ENCODE results near the gene KRI1.
"Not testable (repeated sequence)": the region's sequence is repeated elsewhere in the genome, so short reads cannot be mapped to it uniquely, and the experiment has no call there.

The KRI1 gene

DNA sequence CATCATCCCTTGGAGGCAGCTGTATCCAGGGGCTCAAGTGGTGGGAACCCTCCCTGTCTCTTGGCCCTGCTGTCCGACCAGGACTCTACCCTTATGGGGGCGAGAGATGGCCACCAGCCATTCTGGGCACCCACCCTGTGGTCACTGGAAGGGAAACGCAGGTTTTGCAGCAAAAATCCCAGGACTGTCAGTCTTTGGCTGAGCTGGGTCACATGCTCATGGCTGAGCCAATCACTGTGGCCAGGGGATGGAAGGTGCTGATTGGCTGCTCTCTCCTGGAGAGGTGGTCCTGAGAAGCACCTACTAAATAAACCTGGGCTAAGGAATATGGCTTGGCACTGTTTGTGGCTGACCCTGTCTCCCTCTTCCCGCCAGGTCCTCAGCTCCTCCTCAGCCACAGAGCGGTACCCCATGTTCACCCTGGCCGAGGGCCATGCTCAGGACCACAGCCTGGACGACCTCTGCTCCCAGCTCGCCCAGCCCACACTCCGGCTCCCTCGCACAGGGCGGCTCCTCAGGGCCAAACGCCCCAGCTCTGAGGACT lies 13.2 kb downstream of the KRI1 start:
- Histone ChIP-seq H3K4me1 (ENCODE audit: insufficient read depth, poor library complexity, severe bottlenecking) (peaks cover 28% of the 10 kb centered on the region), H3K9me3 (ENCODE audit: severe bottlenecking) (no peaks in the 10 kb centered on the region), H3K36me3 (ENCODE audit: low read depth) (peaks cover 87% of the 10 kb centered on the region), H3K27me3 (ENCODE audit: insufficient read depth, poor library complexity, severe bottlenecking) (no peaks in the 10 kb centered on the region), H3K27ac (ENCODE audit: poor library complexity, severe bottlenecking) (no peak overlapping the region), H3K4me3 (ENCODE audit: severe bottlenecking) (no peak overlapping the region)
- no peak for DNase-seq (ENCODE audit: low spot score)
- peak; percentile 46 for ATAC-seq (ENCODE audit: low read depth)
- TF ChIP-seq, protein P1, sequence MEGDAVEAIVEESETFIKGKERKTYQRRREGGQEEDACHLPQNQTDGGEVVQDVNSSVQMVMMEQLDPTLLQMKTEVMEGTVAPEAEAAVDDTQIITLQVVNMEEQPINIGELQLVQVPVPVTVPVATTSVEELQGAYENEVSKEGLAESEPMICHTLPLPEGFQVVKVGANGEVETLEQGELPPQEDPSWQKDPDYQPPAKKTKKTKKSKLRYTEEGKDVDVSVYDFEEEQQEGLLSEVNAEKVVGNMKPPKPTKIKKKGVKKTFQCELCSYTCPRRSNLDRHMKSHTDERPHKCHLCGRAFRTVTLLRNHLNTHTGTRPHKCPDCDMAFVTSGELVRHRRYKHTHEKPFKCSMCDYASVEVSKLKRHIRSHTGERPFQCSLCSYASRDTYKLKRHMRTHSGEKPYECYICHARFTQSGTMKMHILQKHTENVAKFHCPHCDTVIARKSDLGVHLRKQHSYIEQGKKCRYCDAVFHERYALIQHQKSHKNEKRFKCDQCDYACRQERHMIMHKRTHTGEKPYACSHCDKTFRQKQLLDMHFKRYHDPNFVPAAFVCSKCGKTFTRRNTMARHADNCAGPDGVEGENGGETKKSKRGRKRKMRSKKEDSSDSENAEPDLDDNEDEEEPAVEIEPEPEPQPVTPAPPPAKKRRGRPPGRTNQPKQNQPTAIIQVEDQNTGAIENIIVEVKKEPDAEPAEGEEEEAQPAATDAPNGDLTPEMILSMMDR (IDR thresholded peaks at IDR 0.05; ENCODE audit: poor library complexity, severe bottlenecking) = no peak

DNA sequence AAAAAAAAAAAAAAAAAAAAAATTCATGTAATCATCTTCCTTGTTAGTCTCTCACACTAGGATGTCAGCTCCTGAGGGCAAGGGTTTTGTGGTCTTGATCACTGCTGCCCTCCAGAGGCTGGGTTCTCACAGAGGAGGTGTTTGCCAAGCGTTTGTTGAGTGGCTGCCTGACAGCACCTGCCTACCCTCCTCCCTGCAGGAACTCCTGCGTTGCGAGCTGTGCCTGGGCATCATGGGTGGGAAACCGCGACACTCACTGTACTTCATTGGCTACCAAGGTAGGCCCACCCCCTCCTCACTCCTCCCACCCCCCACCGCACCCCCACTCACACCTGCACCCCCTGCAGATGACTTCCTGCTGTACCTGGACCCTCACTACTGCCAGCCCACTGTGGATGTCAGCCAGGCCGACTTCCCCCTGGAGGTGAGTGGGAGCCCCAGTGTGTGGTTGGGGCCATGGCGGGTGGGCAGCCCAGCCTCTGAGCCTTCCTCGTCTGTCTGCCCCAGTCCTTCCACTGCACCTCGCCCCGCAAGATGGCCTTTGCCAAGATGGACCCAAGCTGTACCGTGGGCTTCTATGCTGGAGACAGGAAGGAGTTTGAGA lies 14.0 kb downstream of the KRI1 start:
- TF ChIP-seq, protein P1 (IDR thresholded peaks at IDR 0.05; ENCODE audit: poor library complexity, severe bottlenecking) = peak; percentile 34
- no peak overlapping the region for H3K4me3 ChIP-seq (ENCODE audit: severe bottlenecking)
- DNase-seq (ENCODE audit: low spot score) = no peak
- no peaks in the 10 kb centered on the region for H3K27me3 ChIP-seq (ENCODE audit: insufficient read depth, poor library complexity, severe bottlenecking)
- no peaks in the 10 kb centered on the region for H3K9me3 ChIP-seq (ENCODE audit: severe bottlenecking)
- no peak overlapping the region for H3K27ac ChIP-seq (ENCODE audit: poor library complexity, severe bottlenecking)
- ATAC-seq (ENCODE audit: low read depth) = peak; percentile 25; the same call in 2 of the 3 replicates
- peaks cover 85% of the 10 kb centered on the region for H3K36me3 ChIP-seq (ENCODE audit: low read depth)
- H3K4me1 ChIP-seq (ENCODE audit: insufficient read depth, poor library complexity, severe bottlenecking) = peaks cover 28% of the 10 kb centered on the region

DNA sequence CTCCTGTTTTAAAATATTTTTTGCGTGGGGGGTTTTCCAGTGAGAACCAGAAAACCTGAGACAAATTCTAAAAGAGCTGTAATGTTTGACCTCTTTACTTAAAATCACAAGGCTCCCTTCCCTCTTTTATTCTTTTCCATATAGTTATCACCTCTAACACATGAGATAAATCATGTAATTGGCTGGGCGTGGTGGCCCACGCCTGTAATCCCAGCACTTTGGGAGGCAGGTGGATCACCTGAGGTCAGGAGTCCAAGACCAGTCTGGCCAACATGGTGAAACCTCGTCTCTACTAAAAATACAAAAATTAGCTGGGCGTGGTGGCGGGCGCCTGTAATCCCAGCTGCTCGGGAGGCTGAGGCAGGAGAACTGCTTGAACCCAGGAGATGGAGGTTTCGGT lies 14.8 kb downstream of the KRI1 start:
- ATAC-seq (ENCODE audit: low read depth); H3K9me3 ChIP-seq (ENCODE audit: severe bottlenecking); H3K4me3 ChIP-seq (ENCODE audit: severe bottlenecking); DNase-seq (ENCODE audit: low spot score); H3K27me3 ChIP-seq (ENCODE audit: insufficient read depth, poor library complexity, severe bottlenecking); H3K27ac ChIP-seq (ENCODE audit: poor library complexity, severe bottlenecking): not testable (repeated sequence)
- Histone ChIP-seq H3K4me1 (ENCODE audit: insufficient read depth, poor library complexity, severe bottlenecking) (peaks cover 20% of the 10 kb centered on the region), H3K36me3 (ENCODE audit: low read depth) (peaks cover 82% of the 10 kb centered on the region)

DNA sequence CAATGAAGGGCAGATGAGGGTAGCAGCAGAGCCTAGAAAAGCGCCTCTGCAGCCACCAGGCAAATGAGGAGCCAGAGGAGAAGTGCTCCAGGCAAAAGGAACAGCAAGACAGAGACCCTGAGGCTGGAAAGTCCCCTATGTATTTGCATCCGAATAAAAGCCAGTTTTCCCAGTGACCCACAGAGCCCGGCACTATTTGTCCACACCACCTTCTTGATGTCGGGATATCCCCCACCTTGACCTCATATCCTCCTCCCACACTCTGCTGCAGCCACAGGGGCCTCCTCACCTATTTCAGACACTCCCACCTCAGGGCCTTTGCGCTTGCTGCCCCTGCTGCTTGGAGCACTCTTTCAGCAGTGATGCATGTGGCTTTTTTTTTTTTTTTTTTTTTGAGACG lies 15.5 kb downstream of the KRI1 start:
- H3K4me3 ChIP-seq (ENCODE audit: severe bottlenecking) = no peak overlapping the region
- no peaks in the 10 kb centered on the region for H3K9me3 ChIP-seq (ENCODE audit: severe bottlenecking)
- ATAC-seq (ENCODE audit: low read depth) (no peak), DNase-seq (ENCODE audit: low spot score) (no peak)
- no peaks in the 10 kb centered on the region for H3K27me3 ChIP-seq (ENCODE audit: insufficient read depth, poor library complexity, severe bottlenecking)
- peaks cover 75% of the 10 kb centered on the region for H3K36me3 ChIP-seq (ENCODE audit: low read depth)
- peaks cover 14% of the 10 kb centered on the region for H3K4me1 ChIP-seq (ENCODE audit: insufficient read depth, poor library complexity, severe bottlenecking)
- no peak overlapping the region for H3K27ac ChIP-seq (ENCODE audit: poor library complexity, severe bottlenecking)
- TF ChIP-seq, protein P1 (IDR thresholded peaks at IDR 0.05; ENCODE audit: poor library complexity, severe bottlenecking) = no peak

DNA sequence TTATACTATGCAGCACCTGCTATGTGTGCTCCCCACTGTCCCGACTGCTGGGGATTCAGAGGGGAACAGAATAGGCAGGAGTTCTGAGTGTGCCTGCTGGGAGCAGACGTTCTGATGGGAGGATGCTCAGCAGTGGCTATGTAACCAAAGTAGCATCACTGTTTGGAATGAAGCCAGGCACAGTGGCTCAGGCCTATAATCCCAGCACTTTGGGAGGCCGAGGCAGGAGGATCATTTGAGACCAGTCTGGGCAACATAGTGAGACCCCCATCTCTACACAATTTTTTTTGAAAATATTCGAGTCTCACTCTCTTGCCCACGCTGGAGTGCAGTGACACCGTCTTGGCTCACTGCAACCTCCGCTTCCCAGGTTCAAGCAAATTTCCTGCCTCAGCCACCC lies 16.1 kb downstream of the KRI1 start:
- H3K36me3 ChIP-seq (ENCODE audit: low read depth) = peaks cover 76% of the 10 kb centered on the region
- H3K27ac ChIP-seq (ENCODE audit: poor library complexity, severe bottlenecking) = no peak overlapping the region
- no peak for ATAC-seq (ENCODE audit: low read depth)
- no peaks in the 10 kb centered on the region for H3K9me3 ChIP-seq (ENCODE audit: severe bottlenecking)
- TF ChIP-seq, protein P1 (IDR thresholded peaks at IDR 0.05; ENCODE audit: poor library complexity, severe bottlenecking) = no peak
- H3K4me3 ChIP-seq (ENCODE audit: severe bottlenecking) = no peak overlapping the region
- DNase-seq (ENCODE audit: low spot score) = no peak
- peaks cover 11% of the 10 kb centered on the region for H3K4me1 ChIP-seq (ENCODE audit: insufficient read depth, poor library complexity, severe bottlenecking)
- H3K27me3 ChIP-seq (ENCODE audit: insufficient read depth, poor library complexity, severe bottlenecking) = no peaks in the 10 kb centered on the region

All from RWPE2 (cell line).